PC-3 (cell line): ENCODE measurements around the gene CHMP2A.

Experiments used
- EZH2 ChIP-seq: fragments of 300-600 bp; sonication (generic); IDR thresholded peaks from one replicate; pipeline ENCODE4 v1.6.1; 2017; ENCODE audit warnings: antibody characterized with exemption, mild to moderate bottlenecking, low read length; ENCODE audit not compliant: unreplicated experiment
- EZH2phosphoT487 ChIP-seq: fragments of 300-600 bp; sonication (generic); IDR thresholded peaks from 2 replicates; pipeline ENCODE4 v1.6.1; 2018; ENCODE audit warnings: mild to moderate bottlenecking, antibody characterized with exemption, low read length, borderline replicate concordance
- TF ChIP-seq, protein P1 (sequence below): fragments of 300-600 bp; sonication (generic); conservative IDR thresholded peaks from 2 replicates; pipeline ENCODE4 v1.5.1; 2017; ENCODE audit warnings: antibody characterized with exemption, low read depth, mild to moderate bottlenecking, low read length

DNA sequence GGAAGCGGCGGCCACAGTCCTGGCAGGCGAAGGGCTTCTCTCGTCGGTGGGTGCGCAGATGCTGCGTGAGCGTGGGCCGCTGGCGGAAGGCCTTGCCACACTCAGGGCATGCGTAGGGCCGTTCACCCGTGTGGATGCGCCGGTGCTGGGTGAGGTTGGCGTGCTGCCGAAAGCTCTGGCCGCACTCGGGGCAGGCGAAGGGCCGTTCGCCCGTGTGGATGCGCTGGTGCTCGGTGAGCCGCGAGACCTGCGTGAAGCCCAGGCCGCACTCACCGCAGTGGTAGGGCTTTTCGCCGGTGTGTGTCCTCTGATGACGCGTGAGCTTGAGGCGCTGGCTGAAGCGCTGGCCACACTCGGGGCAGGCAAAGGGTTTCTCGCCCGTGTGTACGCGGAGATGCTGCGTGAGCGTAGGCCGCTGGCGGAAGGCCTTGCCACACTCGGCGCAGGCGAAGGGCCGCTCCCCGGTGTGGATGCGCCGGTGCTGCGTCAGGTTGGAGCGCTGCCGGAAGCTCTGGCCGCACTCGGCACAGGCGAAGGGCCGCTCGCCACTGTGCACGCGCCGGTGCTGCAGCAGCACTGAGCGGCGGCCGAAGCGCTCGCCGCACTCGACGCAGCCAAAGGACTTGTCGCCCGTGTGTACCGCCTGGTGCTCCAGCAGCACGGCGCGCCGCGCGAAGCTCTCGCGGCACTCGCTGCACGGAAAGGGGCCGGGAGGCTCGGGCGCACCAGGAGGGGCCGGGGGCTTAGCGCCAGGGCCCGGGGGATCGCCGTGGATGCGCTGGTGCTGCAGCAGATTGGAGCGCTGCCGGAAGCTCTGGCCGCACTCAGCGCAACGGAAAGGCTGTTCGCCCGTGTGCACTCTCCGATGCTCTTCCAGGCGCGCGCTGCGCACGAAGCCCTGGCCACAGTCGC lies 7.5 kb upstream of the CHMP2A start:
- TF ChIP-seq, protein P1, sequence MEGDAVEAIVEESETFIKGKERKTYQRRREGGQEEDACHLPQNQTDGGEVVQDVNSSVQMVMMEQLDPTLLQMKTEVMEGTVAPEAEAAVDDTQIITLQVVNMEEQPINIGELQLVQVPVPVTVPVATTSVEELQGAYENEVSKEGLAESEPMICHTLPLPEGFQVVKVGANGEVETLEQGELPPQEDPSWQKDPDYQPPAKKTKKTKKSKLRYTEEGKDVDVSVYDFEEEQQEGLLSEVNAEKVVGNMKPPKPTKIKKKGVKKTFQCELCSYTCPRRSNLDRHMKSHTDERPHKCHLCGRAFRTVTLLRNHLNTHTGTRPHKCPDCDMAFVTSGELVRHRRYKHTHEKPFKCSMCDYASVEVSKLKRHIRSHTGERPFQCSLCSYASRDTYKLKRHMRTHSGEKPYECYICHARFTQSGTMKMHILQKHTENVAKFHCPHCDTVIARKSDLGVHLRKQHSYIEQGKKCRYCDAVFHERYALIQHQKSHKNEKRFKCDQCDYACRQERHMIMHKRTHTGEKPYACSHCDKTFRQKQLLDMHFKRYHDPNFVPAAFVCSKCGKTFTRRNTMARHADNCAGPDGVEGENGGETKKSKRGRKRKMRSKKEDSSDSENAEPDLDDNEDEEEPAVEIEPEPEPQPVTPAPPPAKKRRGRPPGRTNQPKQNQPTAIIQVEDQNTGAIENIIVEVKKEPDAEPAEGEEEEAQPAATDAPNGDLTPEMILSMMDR = no peak
- TF ChIP-seq EZH2 (no peak), EZH2phosphoT487 (no peak; the same call in none of the 2 replicates)
